ENCODE data around the gene ERF. TPM values are rescaled to one million over a fixed set of nuclear protein-coding genes. Genes with fewer than 3 reads are reported as not detected.

Gene ERF
- total RNA-seq, 1 donor = 31.8 TPM

DNA sequence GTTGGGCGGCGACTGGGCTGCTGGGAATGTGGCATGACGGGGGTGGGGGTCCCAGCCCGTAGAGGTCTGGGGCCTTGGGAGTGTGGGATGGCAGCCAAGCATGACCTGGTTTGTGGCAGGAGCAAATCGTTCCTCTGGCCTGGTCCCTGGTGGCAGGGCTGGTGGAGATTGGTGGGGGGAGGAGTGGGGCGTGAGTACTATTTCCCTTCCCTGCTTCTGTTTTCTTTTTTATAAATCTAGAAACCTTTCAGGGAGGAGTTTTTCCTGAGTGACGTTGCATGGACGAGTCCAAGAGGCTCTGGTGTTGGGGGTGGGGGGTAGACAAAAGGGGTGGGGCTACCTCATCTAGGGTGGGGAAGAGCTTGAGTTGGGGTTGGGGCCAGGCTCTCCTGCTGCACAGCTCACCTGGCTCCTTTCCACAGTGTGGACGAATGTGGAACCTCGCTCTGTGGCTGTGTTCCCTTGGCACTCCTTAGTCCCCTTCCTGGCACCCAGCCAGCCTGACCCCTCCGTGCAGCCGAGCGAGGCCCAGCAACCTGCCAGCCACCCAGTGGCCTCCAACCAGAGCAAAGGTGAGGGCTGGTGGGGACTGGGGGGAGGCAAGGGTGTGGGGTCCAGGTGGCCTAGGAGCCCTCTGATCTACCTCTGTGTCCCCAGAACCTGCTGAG, 31.6 kb upstream of the ERF start:
- H3K4me2 ChIP-seq (ENCODE audit: insufficient read depth, low read length) = peak overlapping the region; percentile 86
- H3K27me3 ChIP-seq (ENCODE audit: insufficient read depth, low read length) = no peaks in the 10 kb centered on the region
- peaks cover 55% of the 10 kb centered on the region for H4K20me1 ChIP-seq (ENCODE audit: insufficient read depth, low read length)
- TF ChIP-seq, protein P1, sequence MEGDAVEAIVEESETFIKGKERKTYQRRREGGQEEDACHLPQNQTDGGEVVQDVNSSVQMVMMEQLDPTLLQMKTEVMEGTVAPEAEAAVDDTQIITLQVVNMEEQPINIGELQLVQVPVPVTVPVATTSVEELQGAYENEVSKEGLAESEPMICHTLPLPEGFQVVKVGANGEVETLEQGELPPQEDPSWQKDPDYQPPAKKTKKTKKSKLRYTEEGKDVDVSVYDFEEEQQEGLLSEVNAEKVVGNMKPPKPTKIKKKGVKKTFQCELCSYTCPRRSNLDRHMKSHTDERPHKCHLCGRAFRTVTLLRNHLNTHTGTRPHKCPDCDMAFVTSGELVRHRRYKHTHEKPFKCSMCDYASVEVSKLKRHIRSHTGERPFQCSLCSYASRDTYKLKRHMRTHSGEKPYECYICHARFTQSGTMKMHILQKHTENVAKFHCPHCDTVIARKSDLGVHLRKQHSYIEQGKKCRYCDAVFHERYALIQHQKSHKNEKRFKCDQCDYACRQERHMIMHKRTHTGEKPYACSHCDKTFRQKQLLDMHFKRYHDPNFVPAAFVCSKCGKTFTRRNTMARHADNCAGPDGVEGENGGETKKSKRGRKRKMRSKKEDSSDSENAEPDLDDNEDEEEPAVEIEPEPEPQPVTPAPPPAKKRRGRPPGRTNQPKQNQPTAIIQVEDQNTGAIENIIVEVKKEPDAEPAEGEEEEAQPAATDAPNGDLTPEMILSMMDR (IDR thresholded peaks at IDR 0.05; ENCODE audit: extremely low read depth, low read depth, low read length) = no peak
- peak overlapping the region; percentile 51 for H3K27ac ChIP-seq (ENCODE audit: low read depth, low read length)
- H2AFZ ChIP-seq (ENCODE audit: low read length) = no peak overlapping the region
- peaks cover 37% of the 10 kb centered on the region for H3K4me1 ChIP-seq (ENCODE audit: insufficient read depth, low read length)
- peaks cover 46% of the 10 kb centered on the region for H3K36me3 ChIP-seq (ENCODE audit: insufficient read depth, low read length)
- H3K4me3 ChIP-seq (ENCODE audit: insufficient read depth, low read length) = no peak overlapping the region
- no peaks in the 10 kb centered on the region for H3K9me3 ChIP-seq (ENCODE audit: low read depth, low read length)
- DNase-seq (ENCODE audit: insufficient read length, low spot score, missing footprints) = peak; percentile 98
- peaks cover 41% of the 10 kb centered on the region for H3K79me2 ChIP-seq (ENCODE audit: insufficient read depth, low read length)

DNA sequence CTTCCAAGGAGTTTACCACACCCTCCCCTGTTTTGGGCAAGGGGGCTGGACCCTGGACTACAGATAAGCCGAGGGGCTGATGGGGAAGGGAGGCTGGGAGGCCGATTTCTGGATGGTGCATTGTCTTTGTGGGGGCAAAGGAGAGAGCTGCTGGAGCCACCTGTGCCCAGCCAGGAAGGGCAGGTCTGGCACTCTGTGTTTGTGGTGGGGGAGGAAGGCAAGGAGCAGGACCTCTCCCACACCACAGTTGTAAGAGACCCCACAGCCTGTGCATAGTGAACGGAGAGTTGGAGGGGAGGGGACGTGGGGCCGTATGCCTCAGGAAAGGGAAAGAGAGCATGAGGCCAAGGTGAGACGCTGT, 31.0 kb upstream of the ERF start:
- Histone ChIP-seq H3K79me2 (ENCODE audit: insufficient read depth, low read length) (peaks cover 45% of the 10 kb centered on the region), H4K20me1 (ENCODE audit: insufficient read depth, low read length) (peaks cover 54% of the 10 kb centered on the region), H3K4me2 (ENCODE audit: insufficient read depth, low read length) (peak overlapping the region; percentile 86), H3K27ac (ENCODE audit: low read depth, low read length) (peak overlapping the region; percentile 51), H3K4me3 (ENCODE audit: insufficient read depth, low read length) (no peak overlapping the region), H2AFZ (ENCODE audit: low read length) (no peak overlapping the region), H3K36me3 (ENCODE audit: insufficient read depth, low read length) (peaks cover 42% of the 10 kb centered on the region), H3K4me1 (ENCODE audit: insufficient read depth, low read length) (peaks cover 42% of the 10 kb centered on the region), H3K9me3 (ENCODE audit: low read depth, low read length) (no peaks in the 10 kb centered on the region), H3K27me3 (ENCODE audit: insufficient read depth, low read length) (no peaks in the 10 kb centered on the region)
- DNase-seq (ENCODE audit: insufficient read length, low spot score, missing footprints) = peak; percentile 71
- TF ChIP-seq, protein P1 (IDR thresholded peaks at IDR 0.05; ENCODE audit: extremely low read depth, low read depth, low read length) = no peak

DNA sequence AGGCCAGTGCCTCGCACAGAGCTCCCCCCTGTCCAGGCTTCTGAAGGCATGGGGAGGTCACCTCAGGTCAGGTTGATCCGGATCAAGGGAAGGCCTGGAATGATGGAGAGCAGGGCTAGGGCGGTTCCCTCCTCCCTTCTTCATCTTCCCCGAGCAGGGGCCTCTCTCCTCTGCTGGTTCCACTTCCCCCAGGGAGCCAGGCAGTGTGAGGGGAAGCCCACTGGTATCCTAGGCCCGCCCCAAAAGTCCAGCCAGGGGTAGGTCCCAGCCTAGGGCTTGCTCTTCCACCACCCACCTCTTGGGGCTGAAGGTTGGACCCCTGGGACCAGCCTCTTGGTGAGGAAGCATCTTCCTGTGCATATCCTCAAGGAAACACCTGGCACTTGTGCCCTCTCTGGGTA, 30.6 kb upstream of the ERF start:
- Histone ChIP-seq H2AFZ (ENCODE audit: low read length) (no peak overlapping the region), H3K79me2 (ENCODE audit: insufficient read depth, low read length) (peaks cover 45% of the 10 kb centered on the region), H3K36me3 (ENCODE audit: insufficient read depth, low read length) (peaks cover 38% of the 10 kb centered on the region), H3K4me2 (ENCODE audit: insufficient read depth, low read length) (peak overlapping the region; percentile 86), H4K20me1 (ENCODE audit: insufficient read depth, low read length) (peaks cover 52% of the 10 kb centered on the region), H3K4me1 (ENCODE audit: insufficient read depth, low read length) (peaks cover 42% of the 10 kb centered on the region), H3K9me3 (ENCODE audit: low read depth, low read length) (no peaks in the 10 kb centered on the region), H3K4me3 (ENCODE audit: insufficient read depth, low read length) (no peak overlapping the region), H3K27ac (ENCODE audit: low read depth, low read length) (peak overlapping the region; percentile 51), H3K27me3 (ENCODE audit: insufficient read depth, low read length) (no peaks in the 10 kb centered on the region)
- peak; percentile 91 for DNase-seq (ENCODE audit: insufficient read length, low spot score, missing footprints)
- TF ChIP-seq, protein P1 (IDR thresholded peaks at IDR 0.05; ENCODE audit: extremely low read depth, low read depth, low read length) = no peak

DNA sequence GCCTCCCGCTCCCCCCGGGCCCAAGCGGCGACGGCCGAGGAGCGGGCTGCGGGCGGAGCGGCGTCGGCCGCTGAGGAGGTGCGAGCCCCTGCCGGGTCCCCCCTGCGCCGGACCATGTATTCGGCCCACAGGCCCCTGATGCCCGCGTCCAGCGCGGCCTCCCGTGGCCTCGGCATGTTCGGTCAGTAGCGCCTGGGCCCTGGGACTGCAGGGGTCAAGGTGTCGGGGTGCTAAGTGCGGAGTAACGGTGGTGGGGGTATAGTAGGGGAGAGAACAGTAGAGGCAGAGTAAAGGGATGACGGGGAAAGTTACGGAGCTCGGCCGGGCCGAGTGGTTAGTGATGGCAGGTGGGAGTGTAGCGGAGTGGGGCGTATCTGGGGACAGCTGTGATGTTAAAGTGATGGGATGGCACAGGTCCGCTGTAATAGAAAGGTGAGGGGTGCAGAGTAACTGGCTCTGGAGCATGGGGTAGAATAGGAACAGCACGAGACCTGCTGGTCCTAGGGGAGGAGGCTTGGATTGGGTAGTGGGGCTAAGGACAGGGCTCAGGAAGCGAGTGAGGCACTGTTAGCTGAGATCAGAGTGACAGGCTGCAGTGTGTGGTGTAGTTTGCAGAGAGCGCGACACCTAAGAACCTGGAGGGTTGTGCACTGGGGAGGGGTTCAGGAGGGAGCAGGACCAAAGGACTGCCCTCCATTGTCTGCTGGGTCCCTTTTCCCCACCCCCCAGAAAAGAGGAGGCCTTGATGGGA, 29.8 kb upstream of the ERF start:
- H3K27ac ChIP-seq (ENCODE audit: low read depth, low read length) = peak overlapping the region; percentile 51
- H3K4me3 ChIP-seq (ENCODE audit: insufficient read depth, low read length) = peak overlapping the region; percentile 76
- H3K4me1 ChIP-seq (ENCODE audit: insufficient read depth, low read length) = peaks cover 47% of the 10 kb centered on the region
- H3K36me3 ChIP-seq (ENCODE audit: insufficient read depth, low read length) = peaks cover 31% of the 10 kb centered on the region
- H3K4me2 ChIP-seq (ENCODE audit: insufficient read depth, low read length) = peak overlapping the region; percentile 86
- no peak overlapping the region for H2AFZ ChIP-seq (ENCODE audit: low read length)
- peak; percentile 87 for DNase-seq (ENCODE audit: insufficient read length, low spot score, missing footprints)
- TF ChIP-seq, protein P1 (IDR thresholded peaks at IDR 0.05; ENCODE audit: extremely low read depth, low read depth, low read length) = no peak
- peaks cover 49% of the 10 kb centered on the region for H3K79me2 ChIP-seq (ENCODE audit: insufficient read depth, low read length)
- no peaks in the 10 kb centered on the region for H3K27me3 ChIP-seq (ENCODE audit: insufficient read depth, low read length)
- no peaks in the 10 kb centered on the region for H3K9me3 ChIP-seq (ENCODE audit: low read depth, low read length)
- peaks cover 50% of the 10 kb centered on the region for H4K20me1 ChIP-seq (ENCODE audit: insufficient read depth, low read length)
